IPS-18a (cell line): ENCODE results near the gene FBN3.

Experiments
- H3K27ac ChIP-seq: one replicate; pipeline ENCODE4 v1.5.1; 2013; ENCODE audit warnings: low read length
- H3K27me3 ChIP-seq: one replicate; pipeline ENCODE4 v1.6.1; 2013; ENCODE audit warnings: mild to moderate bottlenecking, low read length; ENCODE audit not compliant: control insufficient read depth, insufficient read depth
- H3K36me3 ChIP-seq: one replicate; pipeline ENCODE4 v1.6.1; 2013; ENCODE audit warnings: low read depth, low read length; ENCODE audit not compliant: control insufficient read depth
- H3K4me1 ChIP-seq: one replicate; pipeline ENCODE4 v1.6.1; 2013; ENCODE audit warnings: low read depth, low read length; ENCODE audit not compliant: control insufficient read depth
- H3K4me3 ChIP-seq: one replicate; pipeline ENCODE4 v1.5.1; 2013; ENCODE audit warnings: low read length
- H3K9ac ChIP-seq: one replicate; pipeline ENCODE4 v1.6.1; 2013; ENCODE audit warnings: mild to moderate bottlenecking, low read length, moderate library complexity
- H3K9me3 ChIP-seq: one replicate; pipeline ENCODE4 v1.6.1; 2013; ENCODE audit warnings: low read depth, low read length; ENCODE audit not compliant: control insufficient read depth

Gene FBN3

GRCh38 chr19:8056533-8056932 lies 92.9 kb downstream of the FBN3 start:
- Histone ChIP-seq H3K9ac (no peak overlapping the region), H3K4me1 (no peaks in the 10 kb centered on the region), H3K27me3 (no peaks in the 10 kb centered on the region), H3K36me3 (no peaks in the 10 kb centered on the region), H3K27ac (no peak overlapping the region), H3K4me3 (no peak overlapping the region), H3K9me3 (no peaks in the 10 kb centered on the region)

- Histone ChIP-seq H3K9ac (no peak overlapping the region), H3K27ac (no peak overlapping the region), H3K4me3 (no peak overlapping the region), H3K4me1 (no peaks in the 10 kb centered on the region), H3K36me3 (no peaks in the 10 kb centered on the region), H3K27me3 (peaks cover 10% of the 10 kb centered on the region), H3K9me3 (no peaks in the 10 kb centered on the region)
Observed at GRCh38 chr19:8054169-8054568, 95.2 kb downstream of the FBN3 start.

- Histone ChIP-seq H3K4me3 (no peak within 1 kb of the TSS), H3K9ac (no peak within 1 kb of the TSS), H3K4me1 (no peaks in the 10 kb centered on the region), H3K27me3 (peaks cover 13% of the 10 kb centered on the region), H3K9me3 (no peaks in the 10 kb centered on the region), H3K27ac (no peak within 1 kb of the TSS), H3K36me3 (no peaks in the 10 kb centered on the region)
Observed at GRCh38 chr19:8052464-8052859, 96.9 kb downstream of the FBN3 start, which contains the start of gene CCL25. TSS of gene CCL25 (plus strand) at chr19:8052760. CDS start at chr19:8053050, 290 bp downstream.

- Histone ChIP-seq H3K27me3 (peaks cover 13% of the 10 kb centered on the region), H3K4me3 (peak overlapping the region; percentile 62)
Observed at GRCh38 chr19:8050274-8051096, 98.9 kb downstream of the FBN3 start.

GRCh38 chr19:8046569-8047165 lies 102.7 kb downstream of the FBN3 start:
- Histone ChIP-seq H3K27me3 (peaks cover 13% of the 10 kb centered on the region), H3K9me3 (no peaks in the 10 kb centered on the region), H3K4me3 (no peak overlapping the region), H3K27ac (no peak overlapping the region), H3K4me1 (no peaks in the 10 kb centered on the region), H3K9ac (no peak overlapping the region), H3K36me3 (no peaks in the 10 kb centered on the region)

More at GRCh38 chr19:8050274-8051096, 98.9 kb downstream of the FBN3 start:
- H3K9ac ChIP-seq = no peak overlapping the region
- no peaks in the 10 kb centered on the region for H3K4me1 ChIP-seq
- no peaks in the 10 kb centered on the region for H3K36me3 ChIP-seq
- no peak overlapping the region for H3K27ac ChIP-seq
- no peaks in the 10 kb centered on the region for H3K9me3 ChIP-seq

- Histone ChIP-seq H3K9ac (no peak overlapping the region), H3K4me3 (no peak overlapping the region), H3K9me3 (no peaks in the 10 kb centered on the region), H3K27ac (no peak overlapping the region), H3K27me3 (peaks cover 13% of the 10 kb centered on the region), H3K36me3 (no peaks in the 10 kb centered on the region), H3K4me1 (no peaks in the 10 kb centered on the region)
Observed at GRCh38 chr19:8045872-8046568, 103.4 kb downstream of the FBN3 start.

- Histone ChIP-seq H3K36me3 (no peaks in the 10 kb centered on the region), H3K27ac (no peak overlapping the region), H3K9ac (no peak overlapping the region), H3K4me3 (no peak overlapping the region), H3K4me1 (no peaks in the 10 kb centered on the region), H3K9me3 (no peaks in the 10 kb centered on the region), H3K27me3 (peaks cover 1% of the 10 kb centered on the region)
Observed at GRCh38 chr19:8044018-8044417, 105.4 kb downstream of the FBN3 start.

GRCh38 chr19:8042900-8043299 lies 106.5 kb downstream of the FBN3 start:
- Histone ChIP-seq H3K27me3 (no peaks in the 10 kb centered on the region), H3K36me3 (no peaks in the 10 kb centered on the region), H3K4me1 (no peaks in the 10 kb centered on the region), H3K9me3 (no peaks in the 10 kb centered on the region), H3K4me3 (no peak overlapping the region), H3K27ac (no peak overlapping the region), H3K9ac (no peak overlapping the region)

- H3K4me3 ChIP-seq = no peak overlapping the region
- no peak overlapping the region for H3K9ac ChIP-seq
- H3K27ac ChIP-seq = no peak overlapping the region
- no peaks in the 10 kb centered on the region for H3K36me3 ChIP-seq
- H3K27me3 ChIP-seq = no peaks in the 10 kb centered on the region
- H3K4me1 ChIP-seq = no peaks in the 10 kb centered on the region
- H3K9me3 ChIP-seq = no peaks in the 10 kb centered on the region
Observed at GRCh38 chr19:8041531-8041931, 107.9 kb downstream of the FBN3 start.

- no peaks in the 10 kb centered on the region for H3K27me3 ChIP-seq
- no peak overlapping the region for H3K9ac ChIP-seq
- H3K9me3 ChIP-seq = no peaks in the 10 kb centered on the region
- H3K4me1 ChIP-seq = peaks cover 5% of the 10 kb centered on the region
- H3K36me3 ChIP-seq = no peaks in the 10 kb centered on the region
- no peak overlapping the region for H3K4me3 ChIP-seq
- no peak overlapping the region for H3K27ac ChIP-seq
Observed at GRCh38 chr19:8039231-8039630, 110.2 kb downstream of the FBN3 start.

GRCh38 chr19:8038815-8039214 lies 110.6 kb downstream of the FBN3 start:
- Histone ChIP-seq H3K27me3 (no peaks in the 10 kb centered on the region), H3K36me3 (no peaks in the 10 kb centered on the region), H3K9ac (no peak overlapping the region), H3K27ac (no peak overlapping the region), H3K4me1 (peaks cover 10% of the 10 kb centered on the region), H3K9me3 (no peaks in the 10 kb centered on the region), H3K4me3 (no peak overlapping the region)
